Measurements from ENCODE around the gene HMX1. TPM values are rescaled to one million over a fixed set of nuclear protein-coding genes. Genes with fewer than 3 reads are reported as not detected.

Gene HMX1
- total RNA-seq, 4 donors from 2014 or later = 0.19 TPM; not detected in 3

- Histone ChIP-seq H3K4me1 (peaks cover 0 to 38% (median 12%) of the 10 kb centered on the region in 3 donors), H3K9me3 (no peaks in the 10 kb centered on the region), H3K27ac (no peak overlapping the region), H3K4me3 (no peak overlapping the region), H3K27me3 (peaks cover 21 to 100% (median 38%) of the 10 kb centered on the region in 4 donors), H3K36me3 (no peaks in the 10 kb centered on the region)
- no peak for DNase-seq
- TF ChIP-seq CTCF (IDR thresholded peaks at IDR 0.05) = no peak
- TF ChIP-seq POLR2A (IDR thresholded peaks at IDR 0.05) = no peak
- intact Hi-C loops (cut with DNase I) = no loop called here
- WGBS, 2 donors = 37 to 52% methylated on average over 13 to 14 of the region's 22 CpGs
These were observed 3.2 kb downstream of the HMX1 start for GRCh38 chr4:8868321-8869001.

GRCh38 chr4:8867624-8868320, 3.9 kb downstream of the HMX1 start:
- Histone ChIP-seq H3K27ac (no peak overlapping the region), H3K4me1 (peaks cover 0 to 45% (median 12%) of the 10 kb centered on the region in 3 donors), H3K9me3 (no peaks in the 10 kb centered on the region), H3K4me3 (no peak overlapping the region), H3K27me3 (peaks cover 14 to 100% (median 34%) of the 10 kb centered on the region in 4 donors), H3K36me3 (no peaks in the 10 kb centered on the region)
- TF ChIP-seq POLR2A (IDR thresholded peaks at IDR 0.05) = no peak
- WGBS, 2 donors = 2% methylated on average over 10 of the region's 90 CpGs; no CpG with 5 or more reads in 1 of the 2 donors
- intact Hi-C loops (cut with DNase I) = no loop called here
- no peak for DNase-seq

GRCh38 chr4:8866828-8867623, 4.6 kb downstream of the HMX1 start:
- Histone ChIP-seq H3K27ac (no peak overlapping the region), H3K4me1 (peaks cover 0 to 40% (median 12%) of the 10 kb centered on the region in 3 donors), H3K9me3 (no peaks in the 10 kb centered on the region), H3K4me3 (no peak overlapping the region), H3K27me3 (peaks cover 12 to 100% (median 36%) of the 10 kb centered on the region in 4 donors), H3K36me3 (no peaks in the 10 kb centered on the region)
- WGBS, 2 donors = 2% methylated on average over 12 of the region's 42 CpGs; no CpG with 5 or more reads in 1 of the 2 donors
- DNase-seq = no peak
- intact Hi-C loops (cut with DNase I) = no loop called here
- TF ChIP-seq CTCF (IDR thresholded peaks at IDR 0.05) = no peak
- no peak for TF ChIP-seq POLR2A (IDR thresholded peaks at IDR 0.05)

- Histone ChIP-seq H3K36me3 (no peaks in the 10 kb centered on the region), H3K9me3 (no peaks in the 10 kb centered on the region), H3K4me3 (no peak overlapping the region), H3K27me3 (peaks cover 18 to 100% (median 39%) of the 10 kb centered on the region in 4 donors), H3K27ac (no peak overlapping the region), H3K4me1 (peaks cover 0 to 40% (median 14%) of the 10 kb centered on the region in 3 donors)
- WGBS, 2 donors = 31 to 37% methylated on average over 6 to 10 of the region's 12 CpGs
- intact Hi-C loops (cut with DNase I) = no loop called here
- TF ChIP-seq POLR2A (IDR thresholded peaks at IDR 0.05) (no peak), CTCF (IDR thresholded peaks at IDR 0.05) (no peak)
- no peak for DNase-seq
These were observed 5.2 kb downstream of the HMX1 start for GRCh38 chr4:8866421-8866820.

- H3K27ac ChIP-seq = no peak overlapping the region
- H3K36me3 ChIP-seq = no peaks in the 10 kb centered on the region
- peaks cover 20 to 100% (median 41%) of the 10 kb centered on the region in 4 donors for H3K27me3 ChIP-seq
- H3K4me3 ChIP-seq = no peak overlapping the region
- H3K9me3 ChIP-seq = no peaks in the 10 kb centered on the region
- 62 to 81% methylated on average over 4 to 7 of the region's 18 CpGs for WGBS, 2 donors
- DNase-seq = no peak
- intact Hi-C loops (cut with DNase I) = no loop called here
- H3K4me1 ChIP-seq = peaks cover 0 to 40% (median 13%) of the 10 kb centered on the region in 3 donors
- no peak for TF ChIP-seq POLR2A (IDR thresholded peaks at IDR 0.05)
These were observed 5.8 kb downstream of the HMX1 start for GRCh38 chr4:8865681-8866310.
